Measurements from ENCODE around the gene DPY19L3.

GRCh38 chr19:32387701-32388392 is 17.7 kb upstream of the DPY19L3 start:
- TF ChIP-seq RAD21 (conservative IDR thresholded peaks at IDR 0.05) (no peak), CTCF (IDR thresholded peaks at IDR 0.05; ENCODE audit: poor library complexity, severe bottlenecking) (no peak)

Measured in neural cell (in vitro differentiated cells).